Measurements from ENCODE around the gene MYO1F.

DNA sequence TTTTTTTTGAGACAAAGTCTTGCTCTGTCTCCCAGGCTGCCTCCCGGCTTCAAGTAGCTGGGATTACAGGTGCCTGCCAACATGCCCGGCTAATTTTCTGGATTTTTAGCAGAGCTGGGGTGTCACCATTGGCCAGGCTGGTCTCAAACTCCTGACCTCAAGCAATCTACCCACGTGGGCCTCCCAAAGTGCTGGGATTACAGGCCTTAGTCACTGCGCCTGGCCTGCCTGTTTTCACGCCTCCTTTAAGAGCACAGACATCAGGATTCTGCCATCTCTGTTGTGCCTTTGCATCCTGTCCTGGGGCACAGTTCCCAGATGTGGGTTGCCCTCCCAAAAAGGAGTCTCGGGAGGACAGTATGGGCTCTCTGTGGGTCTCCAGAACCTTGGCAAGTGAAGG is 72.3 kb downstream of the MYO1F start:
- TF ChIP-seq, protein P1, sequence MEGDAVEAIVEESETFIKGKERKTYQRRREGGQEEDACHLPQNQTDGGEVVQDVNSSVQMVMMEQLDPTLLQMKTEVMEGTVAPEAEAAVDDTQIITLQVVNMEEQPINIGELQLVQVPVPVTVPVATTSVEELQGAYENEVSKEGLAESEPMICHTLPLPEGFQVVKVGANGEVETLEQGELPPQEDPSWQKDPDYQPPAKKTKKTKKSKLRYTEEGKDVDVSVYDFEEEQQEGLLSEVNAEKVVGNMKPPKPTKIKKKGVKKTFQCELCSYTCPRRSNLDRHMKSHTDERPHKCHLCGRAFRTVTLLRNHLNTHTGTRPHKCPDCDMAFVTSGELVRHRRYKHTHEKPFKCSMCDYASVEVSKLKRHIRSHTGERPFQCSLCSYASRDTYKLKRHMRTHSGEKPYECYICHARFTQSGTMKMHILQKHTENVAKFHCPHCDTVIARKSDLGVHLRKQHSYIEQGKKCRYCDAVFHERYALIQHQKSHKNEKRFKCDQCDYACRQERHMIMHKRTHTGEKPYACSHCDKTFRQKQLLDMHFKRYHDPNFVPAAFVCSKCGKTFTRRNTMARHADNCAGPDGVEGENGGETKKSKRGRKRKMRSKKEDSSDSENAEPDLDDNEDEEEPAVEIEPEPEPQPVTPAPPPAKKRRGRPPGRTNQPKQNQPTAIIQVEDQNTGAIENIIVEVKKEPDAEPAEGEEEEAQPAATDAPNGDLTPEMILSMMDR (IDR thresholded peaks at IDR 0.05) = no peak
- TF ChIP-seq POLR2AphosphoS5 (IDR thresholded peaks at IDR 0.05) (no peak), POLR2A (IDR thresholded peaks at IDR 0.05) (no peak)
